ENCODE data around the gene PCBD1. TPM values are rescaled to one million over a fixed set of nuclear protein-coding genes. Genes with fewer than 3 reads are reported as not detected.

The PCBD1 gene
- total RNA-seq, 4 donors from 2014 or later, result 15.9 to 37.3 (median 21.3) TPM

DNA sequence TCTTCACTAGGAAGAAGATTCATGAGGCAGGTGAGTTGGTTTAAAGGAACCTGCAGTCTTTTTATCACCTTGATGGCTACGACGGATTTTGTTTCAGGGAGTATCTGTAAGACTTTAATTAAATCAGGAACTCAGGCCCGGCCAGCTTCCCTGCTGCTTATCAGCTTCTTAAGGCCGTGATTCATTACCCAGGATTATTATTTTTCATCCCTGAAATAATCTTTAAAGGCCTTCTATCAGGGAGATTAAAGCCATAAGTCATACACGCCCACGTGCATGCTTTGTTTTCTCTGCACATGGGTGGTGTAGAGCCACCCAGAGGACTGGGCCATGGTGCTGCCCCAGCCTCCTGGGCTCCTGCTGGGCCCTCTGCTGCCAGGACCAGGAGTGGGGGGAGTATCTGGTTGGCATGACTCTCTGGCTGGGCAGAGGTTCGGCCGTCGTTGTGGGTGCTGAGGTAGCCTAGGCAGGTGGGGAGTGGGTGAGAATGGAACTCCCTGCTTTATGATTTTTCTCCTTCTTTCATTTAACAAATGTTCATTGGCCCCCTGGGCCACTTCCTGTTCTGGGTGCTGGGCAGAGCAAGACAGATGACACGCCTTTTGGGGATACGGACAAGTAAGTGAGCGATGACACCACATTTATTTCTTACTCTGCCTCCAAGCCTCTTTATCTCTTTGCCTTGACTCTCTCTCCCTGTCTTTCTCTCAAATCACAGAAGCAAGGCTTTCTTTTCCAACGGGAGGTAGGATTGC, 39.0 kb upstream of the PCBD1 start:
- no peak for DNase-seq (ENCODE audit: low spot score in 2 of 2)

DNA sequence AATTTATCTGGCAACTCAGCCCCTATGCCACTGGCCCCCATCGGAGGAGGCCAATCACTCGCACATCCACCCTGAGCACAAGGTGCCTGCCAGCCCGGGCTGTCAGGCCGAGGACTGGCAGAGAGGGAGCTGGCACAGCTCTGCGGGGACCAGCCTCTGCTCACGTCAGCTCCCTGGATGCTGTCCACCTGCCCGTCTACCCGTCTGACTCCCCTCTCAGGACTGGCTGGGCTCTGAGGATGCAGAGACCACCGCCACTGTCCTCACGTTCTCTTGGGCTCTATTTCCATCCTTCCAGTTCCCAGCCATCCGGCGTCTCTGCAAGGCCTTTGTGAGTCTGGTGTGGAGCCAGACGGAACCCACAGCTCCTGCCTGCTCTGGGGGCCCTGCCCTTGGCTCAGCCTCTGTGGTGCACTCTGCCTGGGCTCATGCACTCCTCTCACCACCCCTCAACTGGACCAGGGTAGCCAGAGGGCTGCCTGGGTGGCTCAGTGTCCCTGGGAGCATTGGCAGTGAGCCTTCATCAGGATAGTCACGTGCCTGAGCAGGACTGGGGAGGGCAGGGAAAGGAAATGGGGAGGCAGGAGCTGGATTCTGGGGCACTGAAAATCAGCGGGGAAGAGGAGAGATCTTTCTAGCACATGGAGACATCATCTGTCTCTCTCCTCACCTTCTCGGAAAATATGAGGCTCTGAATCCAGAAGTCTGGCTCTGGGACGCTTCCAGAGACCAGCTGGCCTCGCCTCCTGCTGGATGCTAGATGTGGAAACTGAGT, 38.0 kb upstream of the PCBD1 start:
- 58 to 66% methylated on average over 15 to 18 of the region's 18 CpGs for WGBS, 2 donors
- intact Hi-C loops (cut with DNase I; ENCODE audit: low total_unique reads), result loop anchor here (5.0 kb wide), 1 partner anchor 281 kb away; no protein-coding TSS in a partner anchor
- DNase-seq (ENCODE audit: low spot score in 2 of 2), result no peak
- no peak overlapping the region for H3K4me3 ChIP-seq (ENCODE audit: low read depth, poor library complexity, severe bottlenecking)
- TF ChIP-seq, protein P1, sequence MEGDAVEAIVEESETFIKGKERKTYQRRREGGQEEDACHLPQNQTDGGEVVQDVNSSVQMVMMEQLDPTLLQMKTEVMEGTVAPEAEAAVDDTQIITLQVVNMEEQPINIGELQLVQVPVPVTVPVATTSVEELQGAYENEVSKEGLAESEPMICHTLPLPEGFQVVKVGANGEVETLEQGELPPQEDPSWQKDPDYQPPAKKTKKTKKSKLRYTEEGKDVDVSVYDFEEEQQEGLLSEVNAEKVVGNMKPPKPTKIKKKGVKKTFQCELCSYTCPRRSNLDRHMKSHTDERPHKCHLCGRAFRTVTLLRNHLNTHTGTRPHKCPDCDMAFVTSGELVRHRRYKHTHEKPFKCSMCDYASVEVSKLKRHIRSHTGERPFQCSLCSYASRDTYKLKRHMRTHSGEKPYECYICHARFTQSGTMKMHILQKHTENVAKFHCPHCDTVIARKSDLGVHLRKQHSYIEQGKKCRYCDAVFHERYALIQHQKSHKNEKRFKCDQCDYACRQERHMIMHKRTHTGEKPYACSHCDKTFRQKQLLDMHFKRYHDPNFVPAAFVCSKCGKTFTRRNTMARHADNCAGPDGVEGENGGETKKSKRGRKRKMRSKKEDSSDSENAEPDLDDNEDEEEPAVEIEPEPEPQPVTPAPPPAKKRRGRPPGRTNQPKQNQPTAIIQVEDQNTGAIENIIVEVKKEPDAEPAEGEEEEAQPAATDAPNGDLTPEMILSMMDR (IDR thresholded peaks at IDR 0.05), result no peak
- TF ChIP-seq POLR2A (IDR thresholded peaks at IDR 0.05), result no peak

More for the DNA sequence above, 39.0 kb upstream of the PCBD1 start:
- TF ChIP-seq, protein P1 (IDR thresholded peaks at IDR 0.05), result no peak
- no peak for TF ChIP-seq POLR2A (IDR thresholded peaks at IDR 0.05)
- intact Hi-C loops (cut with DNase I; ENCODE audit: low total_unique reads), result loop anchor here (5.0 kb wide), 1 partner anchor 280 kb away; no protein-coding TSS in a partner anchor
- 74 to 83% methylated on average over 13 of the region's 13 CpGs for WGBS, 2 donors
- no peak overlapping the region for H3K4me3 ChIP-seq (ENCODE audit: low read depth, poor library complexity, severe bottlenecking)

DNA sequence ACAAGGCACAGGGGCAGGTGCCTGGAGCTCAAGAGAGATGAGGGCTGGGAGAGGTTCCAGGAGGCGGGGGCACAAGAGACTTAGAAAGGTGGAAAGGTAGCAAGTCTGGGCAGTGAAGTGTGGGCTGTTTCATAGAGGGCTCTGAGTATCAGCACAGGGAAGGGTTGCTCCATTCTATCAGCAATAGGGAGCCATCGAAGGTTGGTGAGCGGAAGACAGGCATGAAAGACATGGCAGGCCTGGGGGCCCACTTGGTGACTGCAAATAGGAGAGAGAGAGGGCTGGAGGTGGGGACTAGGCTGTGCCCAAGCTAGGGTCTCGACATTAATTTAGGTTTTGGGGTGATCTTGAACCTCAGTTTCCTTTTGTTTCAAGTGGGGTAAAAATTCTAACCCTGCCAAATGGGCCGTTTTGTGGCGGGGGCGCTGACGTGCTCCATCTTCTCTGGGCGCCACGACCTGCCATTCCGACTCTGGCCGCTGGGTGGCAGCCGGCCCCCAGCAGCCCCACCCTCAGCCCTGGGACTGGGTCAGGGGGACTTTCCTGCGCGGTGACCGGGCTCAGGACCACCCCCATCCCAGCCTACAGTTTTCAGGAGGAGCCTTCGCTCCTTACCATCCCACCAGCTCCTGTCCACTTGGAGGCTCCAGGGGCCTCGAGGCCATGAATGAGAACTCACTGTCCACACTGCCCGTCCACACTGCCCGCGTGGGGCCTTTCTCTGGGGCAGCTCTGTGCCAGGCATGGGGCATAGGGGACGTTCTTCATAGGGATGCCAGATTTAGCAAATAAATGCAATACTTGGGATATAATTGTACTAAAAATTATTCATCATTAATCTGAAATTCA, 37.2 kb upstream of the PCBD1 start:
- TF ChIP-seq, protein P1 (IDR thresholded peaks at IDR 0.05), result peak in 1 of 3 donors; percentile 81
- no peak for TF ChIP-seq POLR2A (IDR thresholded peaks at IDR 0.05)
- 22 to 23% methylated on average over 22 of the region's 22 CpGs for WGBS, 2 donors
- intact Hi-C loops (cut with DNase I; ENCODE audit: low total_unique reads), result loop anchor here (5.0 kb wide), 1 partner anchor 282 kb away; no protein-coding TSS in a partner anchor

DNA sequence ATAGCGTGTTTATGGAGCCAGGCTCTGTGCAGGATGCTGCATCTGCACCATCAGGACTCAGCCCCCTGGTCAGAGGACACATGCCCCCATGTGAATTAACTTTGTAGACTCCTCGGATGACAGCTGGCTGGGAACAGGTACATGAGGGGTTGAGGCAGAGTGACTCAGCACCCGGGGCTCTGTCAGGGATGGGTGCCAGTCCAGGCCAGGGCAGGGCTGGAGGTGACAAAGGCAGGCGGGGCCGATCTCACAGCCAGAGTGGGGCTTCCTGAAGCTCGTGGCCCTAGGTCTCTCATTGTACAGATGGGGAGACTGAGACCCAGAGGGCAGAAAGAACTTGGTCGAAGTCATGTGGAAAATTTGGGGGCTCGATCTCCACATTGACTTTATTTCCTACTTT, 35.3 kb upstream of the PCBD1 start:
- TF ChIP-seq POLR2A (IDR thresholded peaks at IDR 0.05), result no peak
- TF ChIP-seq, protein P1 (IDR thresholded peaks at IDR 0.05), result no peak
- intact Hi-C loops (cut with DNase I; ENCODE audit: low total_unique reads), result no loop called here
- 70 to 76% methylated on average over 8 of the region's 8 CpGs for WGBS, 2 donors
- no peak for DNase-seq (ENCODE audit: low spot score in 2 of 2)
- no peak overlapping the region for H3K4me3 ChIP-seq (ENCODE audit: low read depth, poor library complexity, severe bottlenecking)

More for the DNA sequence above, 37.2 kb upstream of the PCBD1 start:
- no peak overlapping the region for H3K4me3 ChIP-seq (ENCODE audit: low read depth, poor library complexity, severe bottlenecking)
- peak; percentile 23 to 90 for DNase-seq (ENCODE audit: low spot score in 2 of 2)

DNA sequence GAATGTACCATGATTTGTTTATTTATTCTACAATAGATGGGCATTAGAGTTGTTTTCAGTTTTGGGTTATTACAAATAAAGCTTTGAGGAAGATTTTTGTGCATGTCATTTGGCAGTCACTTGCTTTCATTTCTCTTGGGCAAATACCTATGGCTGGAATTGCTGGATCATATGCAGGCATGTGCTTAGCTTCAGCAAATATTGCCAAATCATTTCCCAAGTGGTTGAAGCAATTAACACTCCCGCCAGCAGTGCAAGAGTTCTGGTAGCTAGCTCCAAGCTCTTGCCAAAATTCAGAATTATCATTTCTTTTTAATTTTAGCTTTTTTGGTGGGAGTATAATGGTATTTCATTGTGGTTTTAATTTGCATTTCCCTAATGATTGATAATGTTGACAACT, 32.9 kb upstream of the PCBD1 start:
- WGBS, 2 donors, result 16 to 17% methylated on average over 1 of the region's 1 CpG

More for the DNA sequence above, 32.9 kb upstream of the PCBD1 start:
- H3K4me3 ChIP-seq (ENCODE audit: low read depth, poor library complexity, severe bottlenecking), result no peak overlapping the region
- intact Hi-C loops (cut with DNase I; ENCODE audit: low total_unique reads), result no loop called here
- TF ChIP-seq POLR2A (IDR thresholded peaks at IDR 0.05), result no peak
- TF ChIP-seq, protein P1 (IDR thresholded peaks at IDR 0.05), result no peak
- DNase-seq (ENCODE audit: low spot score in 2 of 2), result no peak

Data from lower leg skin (tissue), 4 donors.